WI38 (cell line): Measurements from ENCODE around the gene ANKRD18A.
"Not testable (repeated sequence)": the region's sequence is repeated elsewhere in the genome, so short reads cannot be mapped to it uniquely, and the experiment has no call there.

Experiments used
- H3K4me3 ChIP-seq: 2 replicates; pipeline ENCODE4 v1.5.1; 2011; ENCODE audit warnings: low read depth, mild to moderate bottlenecking, control low read depth, low read length
- CTCF ChIP-seq: IDR thresholded peaks from 2 replicates; pipeline ENCODE4 v1.5.1; 2012; ENCODE audit warnings: low read depth, mild to moderate bottlenecking, control low read depth, low read length

Gene ANKRD18A

GRCh38 chr9:38576181-38576580, 44.2 kb downstream of the ANKRD18A start:
- H3K4me3 ChIP-seq: not testable (repeated sequence)

- not testable (repeated sequence) for H3K4me3 ChIP-seq
These were observed 54.3 kb downstream of the ANKRD18A start for GRCh38 chr9:38566048-38566447.

GRCh38 chr9:38565178-38565577, 55.2 kb downstream of the ANKRD18A start:
- H3K4me3 ChIP-seq: not testable (repeated sequence)

- H3K4me3 ChIP-seq: not testable (repeated sequence)
These were observed 56.5 kb downstream of the ANKRD18A start for GRCh38 chr9:38563911-38564310.

- H3K4me3 ChIP-seq: not testable (repeated sequence)
These were observed 59.3 kb downstream of the ANKRD18A start for GRCh38 chr9:38561134-38561533.

- H3K4me3 ChIP-seq: not testable (repeated sequence)
These were observed 61.2 kb downstream of the ANKRD18A start for GRCh38 chr9:38559172-38559571.

GRCh38 chr9:38557746-38558145, 62.6 kb downstream of the ANKRD18A start:
- not testable (repeated sequence) for H3K4me3 ChIP-seq

- not testable (repeated sequence) for H3K4me3 ChIP-seq
These were observed 65.4 kb downstream of the ANKRD18A start for GRCh38 chr9:38554966-38555365.

GRCh38 chr9:38553019-38553418, 67.4 kb downstream of the ANKRD18A start:
- not testable (repeated sequence) for H3K4me3 ChIP-seq

- not testable (repeated sequence) for H3K4me3 ChIP-seq
These were observed 73.8 kb downstream of the ANKRD18A start for GRCh38 chr9:38546497-38547163.

GRCh38 chr9:38540535-38540934, 79.9 kb downstream of the ANKRD18A start:
- not testable (repeated sequence) for H3K4me3 ChIP-seq

- H3K4me3 ChIP-seq: no peak overlapping the region
- no peak for TF ChIP-seq CTCF
These were observed 91.1 kb downstream of the ANKRD18A start for GRCh38 chr9:38529317-38529716.

- H3K4me3 ChIP-seq: no peak overlapping the region
- no peak for TF ChIP-seq CTCF
These were observed 92.9 kb downstream of the ANKRD18A start for GRCh38 chr9:38527503-38527902.

GRCh38 chr9:38526591-38526990, 93.8 kb downstream of the ANKRD18A start:
- TF ChIP-seq CTCF: no peak
- H3K4me3 ChIP-seq: no peak overlapping the region
